HG03108 (cell line): ENCODE measurements around the gene PSG3.
"Not testable (repeated sequence)": the region's sequence is repeated elsewhere in the genome, so short reads cannot be mapped to it uniquely, and the experiment has no call there.

Experiments used
- ATAC-seq: cut with Tn5 transposase; IDR thresholded peaks from one replicate; pipeline ENCODE4 v1.9.1; 2021; ENCODE audit warnings: moderate library complexity; ENCODE audit not compliant: unreplicated experiment

The PSG3 gene

GRCh38 chr19:42740381-42740780 is at the start of gene PSG3:
Gene PSG3 (minus strand): TSS chr19:42740481. CDS start chr19:42740384, 97 bp downstream.
- not testable (repeated sequence) for ATAC-seq

GRCh38 chr19:42788766-42789165 is 48.5 kb upstream of the PSG3 start:
- ATAC-seq = not testable (repeated sequence)

- ATAC-seq = not testable (repeated sequence)
Measured at GRCh38 chr19:42787766-42788165, 47.5 kb upstream of the PSG3 start.

- ATAC-seq = not testable (repeated sequence)
Measured at GRCh38 chr19:42776750-42777612, 36.7 kb upstream of the PSG3 start.

- ATAC-seq = not testable (repeated sequence)
Measured at GRCh38 chr19:42774510-42775158, 34.4 kb upstream of the PSG3 start.

DNA sequence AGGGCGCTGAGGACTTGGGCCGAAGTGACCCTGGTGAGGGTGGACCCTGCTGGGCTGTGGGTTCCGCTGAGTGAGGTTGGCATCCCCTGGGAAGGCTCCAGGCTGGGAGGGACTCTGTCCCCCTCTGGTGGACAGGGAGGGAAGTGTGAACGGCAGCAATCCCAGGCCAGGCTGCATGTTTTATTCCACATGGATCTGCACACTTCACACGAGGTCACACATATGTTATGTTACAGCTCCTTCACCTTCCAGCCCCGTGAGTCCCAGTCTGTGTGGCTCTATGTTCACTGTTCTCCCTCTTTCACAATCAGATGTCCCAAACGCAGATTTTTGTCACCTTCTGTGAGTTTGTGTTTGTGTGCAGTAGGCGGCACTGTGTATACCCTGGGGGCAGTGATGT is 27.0 kb upstream of the PSG3 start:
- not testable (repeated sequence) for ATAC-seq

DNA sequence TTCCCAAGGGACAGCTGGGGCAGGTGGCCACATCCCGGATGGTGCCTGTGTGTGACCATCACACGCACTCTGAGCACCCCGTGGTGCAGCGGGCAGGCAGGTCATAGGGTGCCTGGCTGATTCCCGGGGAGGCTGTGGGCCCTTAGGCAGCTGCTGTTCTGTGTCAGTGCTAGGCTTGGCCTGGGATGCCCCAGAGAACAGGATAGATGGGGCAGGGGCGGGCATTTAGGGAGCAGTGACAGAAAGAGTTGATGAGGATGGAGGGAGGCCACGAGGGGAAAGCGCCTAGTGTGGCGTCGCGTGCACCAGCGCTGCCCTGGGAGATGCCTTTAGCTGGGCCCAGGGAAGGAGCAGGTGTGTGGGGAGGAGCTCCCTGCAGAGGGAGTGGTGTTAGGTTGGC is 26.6 kb upstream of the PSG3 start:
- not testable (repeated sequence) for ATAC-seq

DNA sequence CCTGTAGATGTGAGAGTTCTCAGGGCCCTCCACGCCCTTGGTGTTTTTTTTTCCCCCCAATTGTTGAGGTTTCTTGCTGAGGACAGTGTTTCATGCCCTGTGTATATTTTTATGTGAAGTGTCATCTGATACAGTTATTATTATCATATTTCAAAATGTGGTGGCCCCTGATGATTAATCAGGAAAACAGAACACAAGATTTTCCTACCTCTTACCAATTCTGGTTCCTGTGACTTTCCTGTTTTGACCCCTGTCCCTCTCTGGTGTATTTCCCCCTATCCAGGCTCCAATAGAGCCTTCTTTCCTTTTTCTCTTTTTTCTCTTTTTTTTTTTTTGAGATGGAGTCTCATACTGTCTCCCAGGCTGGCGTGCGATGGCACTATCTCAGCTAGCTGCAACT is 24.6 kb upstream of the PSG3 start:
- ATAC-seq = no peak

DNA sequence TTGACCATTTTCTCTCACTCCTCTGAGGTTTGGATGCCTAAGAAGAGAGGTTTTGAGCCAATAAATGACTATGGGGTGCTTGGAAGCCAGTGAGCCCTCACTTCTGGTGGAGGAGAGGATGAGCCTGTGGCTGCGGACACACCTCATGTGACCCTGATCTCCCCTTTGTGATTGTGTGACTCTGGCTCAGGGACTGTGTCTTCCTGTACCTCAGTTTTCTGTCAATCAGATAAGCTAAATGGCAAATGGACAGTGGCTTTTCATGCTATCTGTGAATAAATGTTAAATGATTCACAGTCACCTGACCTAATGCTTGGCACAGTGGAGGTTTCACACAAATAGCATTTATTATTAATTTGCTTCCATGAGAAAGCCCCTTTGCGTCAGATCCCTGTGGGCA is 22.5 kb upstream of the PSG3 start:
- no peak for ATAC-seq

GRCh38 chr19:42761924-42762295 is 21.6 kb upstream of the PSG3 start:
- not testable (repeated sequence) for ATAC-seq

DNA sequence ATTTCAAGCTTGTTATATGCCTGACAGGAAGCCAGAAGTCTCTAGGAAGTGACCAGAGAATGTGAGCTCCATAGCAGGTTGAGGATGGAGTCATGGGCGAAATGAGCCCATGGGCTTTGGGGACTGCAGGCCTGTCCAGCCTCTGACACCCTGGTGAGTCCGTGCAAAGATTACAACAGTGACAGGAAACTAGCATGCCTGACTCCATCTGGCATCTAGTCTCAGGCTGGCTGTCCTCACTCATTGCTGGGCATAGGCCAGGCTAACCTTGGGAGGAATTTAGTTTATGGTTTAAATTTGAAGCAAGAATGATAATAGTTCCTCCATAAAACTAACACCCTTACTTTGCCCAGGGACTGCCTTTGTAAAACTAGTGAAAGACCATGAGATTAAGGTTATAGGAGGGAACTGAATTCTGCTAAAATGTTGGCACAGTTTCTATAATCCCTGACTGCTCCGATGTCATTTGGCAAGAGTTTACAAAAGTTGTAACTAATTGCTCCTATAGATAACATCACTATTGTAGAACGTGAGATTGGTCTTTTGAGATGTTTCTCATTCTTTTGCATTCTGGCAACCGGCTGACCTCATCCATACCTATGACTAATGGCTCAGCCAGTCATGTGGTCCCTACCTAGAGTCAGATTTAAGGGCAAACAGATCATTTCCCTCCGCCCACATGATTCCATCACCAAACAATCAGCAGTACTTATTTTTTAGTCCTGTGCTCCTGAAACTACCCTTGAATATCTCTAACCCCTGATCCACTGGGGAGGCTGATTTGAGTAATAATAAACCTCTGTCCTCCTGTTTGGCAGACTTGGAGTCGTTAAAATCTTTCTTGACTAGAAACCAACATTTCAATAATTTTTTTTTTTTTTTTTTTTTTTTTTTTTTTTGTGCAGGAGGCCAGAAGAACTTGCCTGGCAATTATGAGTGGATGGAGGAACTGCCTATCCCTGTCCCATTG is 21.0 kb upstream of the PSG3 start:
- not testable (repeated sequence) for ATAC-seq

DNA sequence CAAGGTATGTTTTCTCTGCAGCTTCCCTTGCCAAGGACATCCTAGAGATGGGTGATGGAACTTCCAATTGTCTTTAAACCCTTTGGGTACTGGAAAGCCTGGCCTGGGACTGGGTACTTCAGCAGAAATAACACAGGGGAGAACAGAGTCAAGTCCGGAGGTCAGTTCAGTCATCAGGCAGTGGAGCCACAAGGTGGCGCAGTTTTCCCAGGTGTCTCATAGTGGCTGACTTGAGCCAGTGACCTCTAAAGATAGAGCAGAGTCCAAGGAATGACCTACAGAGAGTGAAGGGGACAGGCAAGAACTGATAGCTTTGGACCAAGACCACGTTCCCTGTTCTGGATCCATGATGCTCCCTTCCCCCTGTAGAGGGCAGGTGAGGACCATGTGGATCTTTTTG is 18.4 kb upstream of the PSG3 start:
- ATAC-seq = not testable (repeated sequence)

DNA sequence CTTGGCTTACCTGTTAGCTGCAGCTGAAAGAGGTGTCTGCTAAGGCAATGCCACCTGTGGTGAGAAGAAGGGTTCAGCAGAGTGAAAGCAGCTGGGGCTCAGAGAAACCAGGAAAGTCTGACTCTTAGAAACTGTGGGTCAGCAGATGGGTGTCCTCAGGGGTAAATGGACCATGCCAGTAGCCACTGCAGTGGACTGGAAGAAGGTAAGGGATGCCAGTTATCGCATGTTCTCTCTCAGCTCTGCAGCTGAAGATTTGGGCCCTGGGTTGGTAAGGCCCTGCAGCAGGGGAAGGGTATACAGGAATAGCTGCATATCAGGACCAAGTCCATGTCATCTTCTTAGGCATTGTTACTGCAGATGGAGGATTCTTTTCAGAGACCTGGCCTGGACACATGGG is 12.0 kb upstream of the PSG3 start:
- ATAC-seq = not testable (repeated sequence)

DNA sequence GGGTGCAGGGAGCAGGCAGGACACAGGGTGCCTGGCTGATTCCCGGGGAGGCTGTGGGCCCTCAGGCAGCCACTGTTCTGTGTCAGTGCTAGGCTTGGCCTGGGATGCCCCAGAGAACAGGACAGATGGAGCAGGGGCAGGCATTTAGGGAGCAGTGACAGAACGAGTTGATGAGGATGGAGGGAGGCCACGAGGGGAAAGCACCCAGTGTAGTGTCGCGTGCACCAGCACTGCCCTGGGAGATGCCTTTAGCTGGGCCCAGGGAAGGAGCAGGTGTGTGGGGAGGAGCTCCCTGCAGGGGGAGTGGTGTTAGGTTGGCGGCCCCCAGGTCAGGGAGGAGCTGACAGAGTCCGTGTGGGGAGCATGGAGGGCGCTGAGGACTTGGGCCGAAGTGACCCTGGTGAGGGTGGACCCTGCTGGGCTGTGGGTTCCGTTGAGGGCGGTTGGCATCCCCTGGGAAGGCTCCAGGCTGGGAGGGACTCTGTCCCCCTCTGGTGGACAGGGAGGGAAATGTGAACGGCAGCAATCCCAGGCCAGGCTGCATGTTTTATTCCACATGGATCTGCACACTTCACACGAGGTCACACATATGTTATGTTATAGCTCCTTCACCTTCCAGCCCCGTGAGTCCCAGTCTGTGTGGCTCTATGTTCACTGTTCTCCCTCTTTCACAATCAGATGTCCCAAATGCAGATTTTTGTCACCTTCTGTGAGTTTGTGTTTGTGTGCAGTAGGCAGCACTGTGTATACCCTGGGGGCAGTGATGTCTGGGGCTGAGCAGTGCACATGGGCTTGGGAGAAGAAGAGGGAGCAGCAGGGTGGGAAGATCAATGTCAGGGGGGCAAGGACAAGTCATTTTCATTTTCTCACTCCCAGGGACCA is 1.7 kb upstream of the PSG3 start:
- not testable (repeated sequence) for ATAC-seq

DNA sequence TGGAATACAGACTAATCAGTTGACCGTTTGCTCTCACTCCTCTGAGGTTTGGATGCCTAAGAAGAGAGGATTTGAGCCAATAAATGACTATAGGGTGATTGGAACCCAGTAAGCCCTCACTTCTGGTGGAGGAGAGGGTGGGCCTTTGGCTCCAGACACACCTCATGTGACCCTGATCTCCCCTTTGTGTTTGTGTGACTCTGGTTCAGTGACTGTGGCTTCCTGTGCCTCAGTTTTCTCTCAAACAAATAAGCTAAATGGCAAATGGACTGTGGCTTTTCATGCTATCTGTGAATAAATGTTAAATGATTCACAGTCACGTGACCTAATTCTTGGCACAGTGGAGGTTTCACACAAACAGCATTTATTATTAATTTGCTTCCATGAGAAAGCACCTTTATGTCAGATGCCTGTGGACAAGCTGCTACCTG is 2.7 kb downstream of the PSG3 start:
- ATAC-seq = not testable (repeated sequence)

DNA sequence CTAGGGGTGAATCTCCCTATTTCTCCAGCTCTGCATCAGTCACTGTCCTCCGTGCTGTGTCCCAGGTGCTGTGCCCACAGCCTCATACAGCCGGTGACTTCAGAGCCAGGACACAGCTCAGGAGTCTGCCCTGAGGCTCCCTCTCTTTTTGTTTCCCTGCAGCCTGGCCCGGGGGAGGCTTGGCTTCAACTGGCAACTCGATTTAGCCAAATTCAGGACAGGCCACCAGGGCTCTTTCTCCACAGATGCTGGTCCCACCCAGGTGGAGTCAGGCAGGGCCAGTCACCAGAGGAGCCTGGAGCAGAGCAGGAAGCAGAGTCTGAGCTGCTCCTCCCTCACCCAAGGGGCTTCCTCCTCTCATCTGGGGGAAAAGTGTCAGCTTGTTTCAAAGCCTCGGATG is 11.9 kb downstream of the PSG3 start:
- not testable (repeated sequence) for ATAC-seq

GRCh38 chr19:42714000-42714399 is 26.3 kb downstream of the PSG3 start:
- not testable (repeated sequence) for ATAC-seq

DNA sequence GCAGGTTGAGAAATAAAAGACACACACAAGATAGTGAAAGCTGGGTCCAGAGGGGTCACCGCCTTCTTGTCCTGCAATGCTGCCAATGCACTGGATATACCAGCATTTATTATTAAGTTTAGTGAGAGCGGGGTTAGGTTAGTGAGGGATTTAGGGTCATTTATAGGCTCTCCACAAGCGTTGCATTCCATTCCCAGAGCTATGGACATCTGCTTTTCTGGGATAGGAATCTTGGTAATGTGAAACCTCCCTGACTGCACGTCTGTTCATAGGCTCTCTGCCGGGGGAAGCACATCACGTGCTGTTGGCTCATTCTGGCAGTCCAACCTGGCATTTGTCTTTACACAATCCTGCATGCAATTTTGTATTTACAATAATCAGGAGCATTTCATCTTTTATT is 27.5 kb downstream of the PSG3 start:
- ATAC-seq = not testable (repeated sequence)

DNA sequence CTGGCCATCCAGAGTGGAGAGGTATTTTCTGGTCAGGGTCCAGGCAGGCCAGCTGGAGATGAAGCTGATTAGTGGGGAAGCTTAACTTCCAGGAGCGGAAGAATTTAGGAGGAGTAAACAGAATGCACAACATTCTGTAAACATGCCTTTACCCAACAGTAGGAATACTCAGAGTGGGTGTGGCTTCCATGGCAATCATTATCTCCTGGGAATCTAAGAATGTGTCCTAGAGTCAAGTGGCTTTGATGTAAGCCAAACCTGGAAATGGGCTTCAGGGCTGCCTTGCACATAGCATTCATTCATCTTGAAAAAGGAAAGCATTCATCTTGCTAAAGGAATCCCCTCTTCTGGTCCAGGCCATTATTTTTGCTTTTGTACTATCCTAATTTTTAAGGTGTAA is 29.3 kb downstream of the PSG3 start:
- ATAC-seq = not testable (repeated sequence)

DNA sequence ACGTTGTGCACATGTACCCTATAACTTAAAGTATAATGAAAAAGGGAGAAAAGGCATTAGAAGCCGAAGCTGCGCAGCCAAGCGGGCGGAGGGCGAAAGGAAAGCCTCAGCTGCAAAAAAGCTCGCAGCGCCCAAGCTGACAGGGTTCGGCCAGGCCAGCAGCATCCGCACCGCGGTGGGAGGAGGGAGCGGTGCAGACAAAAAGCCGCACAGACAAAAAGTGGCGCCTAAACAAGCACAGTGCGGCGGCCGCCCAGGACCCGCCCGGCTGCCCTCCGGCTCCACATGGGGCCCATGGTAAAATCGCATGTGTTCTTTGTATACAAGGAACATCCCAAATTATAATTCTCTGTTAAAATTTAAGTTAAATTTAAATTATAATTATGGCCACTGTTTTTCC is 42.4 kb downstream of the PSG3 start:
- no peak for ATAC-seq
